H1 (cell line): ENCODE measurements around the gene MFSD2A. TPM values are rescaled to one million over a fixed set of nuclear protein-coding genes. Genes with fewer than 3 reads are reported as not detected.

Experiments
- CTCF ChIA-PET: fragments of 300-600 bp; sonication (Branson Sonifier 250); formaldehyde crosslinking; loops from one replicate; lab custom pipeline; 2021; ENCODE audit not compliant: partially characterized antibody; lab: Charles Lee
- POLR2A ChIA-PET: fragments of 300-600 bp; sonication (Branson Sonifier 250); formaldehyde crosslinking; loops from one replicate; lab custom pipeline; 2021; ENCODE audit warnings: inconsistent platforms; ENCODE audit not compliant: partially characterized antibody; lab: Charles Lee
- DNase-seq, 2 experiments: peaks; one replicate each; pipeline versions ENCODE4 v3.0.0 to v3.0.0-alpha.2; 2010 to 2022; ENCODE audit warnings: low spot score in 2 of 2, low read depth in 1 of 2, mixed read lengths in 1 of 2
- FAIRE-seq: peaks from 2 replicates; lab custom pipeline; 2011; peaks lifted over from hg19 to GRCh38; lab: Jason Lieb, UNC
- H2AFZ ChIP-seq: 2 replicates; pipeline ENCODE4 v1.8.1; 2012; ENCODE audit warnings: low read length, inconsistent platforms
- H2AK5ac ChIP-seq: 2 replicates; pipeline ENCODE4 v1.6.1; 2013; ENCODE audit warnings: low read depth, low read length
- H2BK120ac ChIP-seq: replicated peaks from 2 replicates; pipeline ENCODE3; 2013; ENCODE audit warnings: low read depth, low read length, inconsistent platforms
- H2BK12ac ChIP-seq: 2 replicates; pipeline ENCODE4 v1.6.1; 2013; ENCODE audit warnings: low read depth, low read length
- H2BK15ac ChIP-seq: 2 replicates; pipeline ENCODE4 v1.6.1; 2013; ENCODE audit warnings: low read length
- H2BK20ac ChIP-seq: 2 replicates; pipeline ENCODE4 v1.6.1; 2013; ENCODE audit warnings: low read length
- H2BK5ac ChIP-seq: 2 replicates; pipeline ENCODE4 v1.6.1; 2013; ENCODE audit warnings: low read depth, low read length
- H3K14ac ChIP-seq: 2 replicates; pipeline ENCODE4 v1.6.1; 2013; ENCODE audit warnings: inconsistent platforms; ENCODE audit not compliant: insufficient read length
- H3K18ac ChIP-seq: 2 replicates; pipeline ENCODE4 v1.6.1; 2013; ENCODE audit warnings: low read length; ENCODE audit errors: extremely low read depth
- H3K23ac ChIP-seq: 2 replicates; pipeline ENCODE4 v1.6.1; 2013; ENCODE audit warnings: inconsistent platforms; ENCODE audit not compliant: insufficient read length
- H3K23me2 ChIP-seq: 2 replicates; pipeline ENCODE4 v1.6.1; 2013; ENCODE audit warnings: low read depth, low read length
- H3K27ac ChIP-seq: 2 replicates; pipeline ENCODE4 v1.6.1; 2011; ENCODE audit warnings: low read depth, low read length, inconsistent platforms
- H3K27me3 ChIP-seq, 4 experiments: replicated peaks in 1 of 4; 1 replicate in 1 of 4; 2 replicates in 3 of 4; pipeline versions ENCODE4 v1.6.1 to v1.8.1; 2011 to 2013; ENCODE audit warnings: low read length in 3 of 4, mild to moderate bottlenecking in 3 of 4, inconsistent platforms in 2 of 4, mixed read lengths in 2 of 4, moderate library complexity in 1 of 4; ENCODE audit not compliant: control insufficient read depth in 3 of 4, insufficient read depth in 3 of 4; ENCODE audit errors: extremely low read depth in 1 of 4
- H3K36me3 ChIP-seq, 4 experiments: 2 replicates each; pipeline versions ENCODE4 v1.6.1 to v1.8.1; 2011 to 2013; ENCODE audit warnings: mild to moderate bottlenecking in 4 of 4, low read length in 3 of 4, moderate library complexity in 2 of 4, control low read depth in 1 of 4, inconsistent platforms in 1 of 4; ENCODE audit not compliant: insufficient read depth in 4 of 4, control insufficient read depth in 2 of 4
- H3K4ac ChIP-seq: replicated peaks from 2 replicates; pipeline ENCODE3; 2013; ENCODE audit warnings: low read length, low read depth, mixed read lengths, inconsistent platforms; ENCODE audit not compliant: insufficient read length
- H3K4me1 ChIP-seq, 4 experiments: replicated peaks in 1 of 4; 1 replicate in 1 of 4; 2 replicates in 3 of 4; pipeline versions ENCODE4 v1.6.1 to v1.8.1; 2011 to 2013; ENCODE audit warnings: low read length in 3 of 4, inconsistent platforms in 2 of 4, mixed read lengths in 1 of 4; ENCODE audit not compliant: insufficient read depth in 4 of 4, control insufficient read depth in 3 of 4
- H3K4me2 ChIP-seq, 2 experiments: 2 replicates each; pipeline versions ENCODE4 v1.6.1 to v1.8.1; 2011 to 2013; ENCODE audit warnings: low read depth in 2 of 2, low read length in 2 of 2, control low read depth in 1 of 2, inconsistent platforms in 1 of 2, mild to moderate bottlenecking in 1 of 2; ENCODE audit not compliant: insufficient read depth in 1 of 2
- H3K4me3 ChIP-seq, 4 experiments: fragments of 200-600, 300-600 bp in 1 of 4; sonication (generic), shearing (Covaris generic), sonication (Bioruptor Twin) in 1 of 4; 2 replicates each; pipeline versions ENCODE4 v1.5.1 to v1.8.1; 2011 to 2016; ENCODE audit warnings: low read length in 4 of 4, low read depth in 3 of 4, control low read depth in 2 of 4, inconsistent platforms in 2 of 4, mild to moderate bottlenecking in 2 of 4, mixed read lengths in 1 of 4, moderate library complexity in 1 of 4; ENCODE audit not compliant: insufficient read depth in 2 of 4; ENCODE audit errors: extremely low read depth in 1 of 4
- H3K56ac ChIP-seq: replicated peaks from 2 replicates; pipeline ENCODE3; 2013; ENCODE audit warnings: low read depth, mild to moderate bottlenecking, mixed read lengths, low read length, inconsistent platforms; ENCODE audit not compliant: insufficient read length
- H3K79me1 ChIP-seq: 2 replicates; pipeline ENCODE4 v1.6.1; 2013; ENCODE audit warnings: low read depth, low read length, control low read depth
- H3K79me2 ChIP-seq, 2 experiments: 2 replicates each; pipeline versions ENCODE4 v1.6.1 to v1.8.1; 2012 to 2013; ENCODE audit warnings: low read length in 2 of 2, mild to moderate bottlenecking in 2 of 2, inconsistent platforms in 1 of 2; ENCODE audit not compliant: insufficient read depth in 2 of 2, control insufficient read depth in 1 of 2
- H3K9ac ChIP-seq, 4 experiments: replicated peaks in 1 of 4; 1 replicate in 1 of 4; 2 replicates in 3 of 4; pipeline versions ENCODE4 v1.6.1 to v1.8.1; 2011 to 2013; ENCODE audit warnings: low read depth in 3 of 4, low read length in 3 of 4, control low read depth in 2 of 4, mild to moderate bottlenecking in 2 of 4, moderate library complexity in 2 of 4, inconsistent platforms in 1 of 4; ENCODE audit errors: extremely low read depth in 1 of 4
- H3K9me3 ChIP-seq, 2 experiments: 2 replicates each; pipeline versions ENCODE4 v1.6.1 to v1.8.1; 2012 to 2013; ENCODE audit warnings: mild to moderate bottlenecking in 2 of 2, moderate library complexity in 2 of 2, control low read depth in 1 of 2, inconsistent platforms in 1 of 2, low read depth in 1 of 2, low read length in 1 of 2, mixed read lengths in 1 of 2; ENCODE audit not compliant: insufficient read depth in 2 of 2
- H4K20me1 ChIP-seq, 2 experiments: replicated peaks in 1 of 2; 2 replicates each; pipeline versions ENCODE3 to v1.8.1; 2011 to 2013; ENCODE audit warnings: inconsistent platforms in 2 of 2, low read length in 2 of 2, mild to moderate bottlenecking in 1 of 2; ENCODE audit not compliant: insufficient read depth in 2 of 2, control insufficient read depth in 1 of 2
- H4K5ac ChIP-seq: 2 replicates; pipeline ENCODE4 v1.6.1; 2013; ENCODE audit warnings: low read length, low read depth, mixed read lengths, inconsistent platforms; ENCODE audit not compliant: insufficient read length
- H4K8ac ChIP-seq: 2 replicates; pipeline ENCODE4 v1.8.0; 2013; ENCODE audit warnings: mild to moderate bottlenecking, moderate library complexity, low read length, inconsistent platforms; ENCODE audit not compliant: insufficient read depth; ENCODE audit errors: extremely low read depth
- H4K91ac ChIP-seq: replicated peaks from 2 replicates; pipeline ENCODE3; 2013; ENCODE audit warnings: low read length, mixed read lengths, inconsistent platforms; ENCODE audit not compliant: insufficient read length
- BACH1 ChIP-seq: IDR thresholded peaks from 2 replicates; pipeline ENCODE4 v1.6.1; 2012; ENCODE audit warnings: low read length, improper control_type of control experiment
- CBX8 ChIP-seq: fragments of 300-800, 300-1000 bp; sonication (generic); IDR thresholded peaks from 2 replicates; pipeline ENCODE4 v1.7.1; 2016; ENCODE audit warnings: low read depth, low read length, borderline replicate concordance
- CTBP2 ChIP-seq: IDR thresholded peaks from 2 replicates; pipeline ENCODE4 v1.7.0; 2011; ENCODE audit warnings: borderline replicate concordance, mild to moderate bottlenecking, moderate library complexity, mixed read lengths, low read length; ENCODE audit not compliant: insufficient read depth, insufficient read length
- FOSL1 ChIP-seq: IDR thresholded peaks from 2 replicates; pipeline ENCODE4 v1.6.1; 2011; ENCODE audit warnings: mild to moderate bottlenecking, low read depth, low read length, moderate library complexity; ENCODE audit not compliant: insufficient read depth
- POLR2AphosphoS5 ChIP-seq: IDR thresholded peaks from 2 replicates; pipeline ENCODE4 v1.6.1; 2011; ENCODE audit warnings: low read depth, low read length
- RFX5 ChIP-seq: IDR thresholded peaks from 2 replicates; pipeline ENCODE4 v1.6.1; 2011; ENCODE audit warnings: low read depth, low read length, improper control_type of control experiment, borderline replicate concordance
- SIRT6 ChIP-seq: IDR thresholded peaks from one replicate; pipeline ENCODE4 v1.7.1; 2012; ENCODE audit warnings: low read length, inconsistent platforms
- TAF7 ChIP-seq: optimal IDR thresholded peaks from 2 replicates; pipeline ENCODE3; 2011; ENCODE audit warnings: low read depth, mild to moderate bottlenecking, inconsistent platforms, low read length, moderate library complexity, borderline replicate concordance
- TCF12 ChIP-seq: IDR thresholded peaks from 2 replicates; pipeline ENCODE4 v1.6.1; 2011; ENCODE audit warnings: low read depth, mild to moderate bottlenecking, low read length
- ZNF274 ChIP-seq: IDR thresholded peaks from 2 replicates; pipeline ENCODE4 v1.7.0; 2012; ENCODE audit warnings: low read length, borderline replicate concordance; ENCODE audit errors: extremely low read depth
- WGBS, 2 experiments: shearing (Covaris generic) in 1 of 2; methylation state at CpG; one replicate each; pipeline versions ENCODE4 v1.1.6 to v1.1.7; 2013 to 2015; ENCODE audit warnings: low lambda C conversion rate in 2 of 2, mixed read lengths in 2 of 2, inconsistent platforms in 1 of 2, low coverage in 1 of 2, missing lambda C conversion rate in 1 of 2; ENCODE audit not compliant: insufficient replicate concordance in 2 of 2, insufficient coverage in 1 of 2, insufficient read length in 1 of 2; ENCODE audit errors: extremely low coverage in 1 of 2, missing lambda C conversion rate in 1 of 2; 5-methylcytosine and 5-hydroxymethylcytosine counted together
- polyA plus RNA-seq, 7 experiments: library from polyadenylated mRNA; depleted of rRNA in 3 of 7; stranded (reverse) in 5 of 7; unstranded in 2 of 7; fragments of >200 nt in 5 of 7; fragments of 200-250 nt in 2 of 7; gene quantifications; 1 replicate in 5 of 7; 2 replicates in 1 of 7; 4 replicates in 1 of 7; pipeline versions ENCODE4 v1.2.1 to v1.2.3, GENCODE V29; 2011 to 2013; ENCODE audit warnings: missing spikeins in 2 of 7, mixed read lengths in 2 of 7
- total RNA-seq: library from RNA; stranded (reverse); fragmentation: NEBNext Ultra II Directional; extraction: Animal tissue kit (Norgen Biotek cat#: 25700); gene quantifications from 2 replicates; pipeline ENCODE4 v1.2.1, GENCODE V29; 2021
- TF ChIP-seq, protein P1 (sequence below): IDR thresholded peaks from 2 replicates; pipeline ENCODE4 v1.6.1; 2012; ENCODE audit warnings: inconsistent platforms

The MFSD2A gene
- total and polyA plus RNA-seq, 2 of the 8 experiments (the other 6 are each of a cell fraction or from before 2014, with no cell fraction given), result 18.3 to 25.9 TPM

DNA sequence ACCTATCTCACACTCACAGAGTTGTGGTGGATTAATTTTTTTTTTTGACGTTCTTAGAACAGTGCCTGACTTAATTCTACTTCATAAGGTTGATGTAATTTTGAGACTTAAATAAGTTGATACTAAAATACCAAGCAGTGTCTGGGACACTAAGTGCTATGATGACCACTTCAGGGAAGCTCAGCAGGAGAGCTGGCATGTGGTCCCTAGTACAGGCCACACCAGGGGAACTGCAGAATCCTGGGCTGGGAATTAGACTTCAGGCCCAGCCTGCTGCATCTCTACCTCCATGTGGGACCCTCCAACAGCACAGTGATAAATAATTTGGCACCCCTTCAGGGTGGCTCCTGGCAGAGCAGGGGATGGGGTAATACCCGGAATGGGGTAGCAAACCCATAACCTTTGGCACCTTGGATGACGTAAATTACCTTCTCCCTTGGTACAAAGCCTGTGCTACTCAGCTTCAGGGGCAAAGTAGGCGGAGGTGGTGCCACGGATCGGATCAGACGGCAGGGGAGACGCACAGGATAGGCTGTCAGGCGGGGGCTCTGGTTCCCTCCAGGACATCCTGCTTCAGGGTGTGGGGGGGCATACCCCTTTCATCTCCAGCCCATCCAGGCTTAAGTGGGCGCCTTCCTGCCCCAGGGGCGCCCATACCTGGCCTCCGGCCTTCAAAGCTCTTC lies 4.8 kb downstream of the MFSD2A start:
- H4K5ac ChIP-seq, result no peak overlapping the region
- no peak overlapping the region for H3K23ac ChIP-seq
- H4K91ac ChIP-seq, result no peak overlapping the region
- ChIA-PET POLR2A (interaction anchor here (1.1 to 2.9 kb wide), 2 partner anchors 11 to 57 kb away, joined by 3 to 7 read pairs; no protein-coding TSS in a partner anchor), CTCF (interaction anchor here (0.6 to 7.2 kb wide), 5 partner anchors 12 to 298 kb away, joined by 3 to 77 read pairs (median 17); no protein-coding TSS in a partner anchor)
- no peak overlapping the region for H2BK15ac ChIP-seq
- H3K9me3 ChIP-seq, result no peaks in the 10 kb centered on the region
- H4K20me1 ChIP-seq, result peaks cover under 1 to 12% of the 10 kb centered on the region in 2 experiments
- no peak overlapping the region for H3K18ac ChIP-seq
- FAIRE-seq (no peak), DNase-seq (no peak)
- H3K4me3 ChIP-seq, result no peak overlapping the region
- 92% methylated on average over 9 of the region's 12 CpGs; no CpG with 5 or more reads in 1 of the 2 experiments for WGBS, 2 experiments
- H4K8ac ChIP-seq, result no peak overlapping the region; the same call in 1 of the 2 replicates
- no peak overlapping the region for H3K9ac ChIP-seq
- no peak overlapping the region for H2BK20ac ChIP-seq
- no peaks in the 10 kb centered on the region; a peak in 1 of 7 replicates for H3K27me3 ChIP-seq
- no peak overlapping the region for H2AFZ ChIP-seq
- H3K4me1 ChIP-seq, result peaks cover 0 to 7% (median 5%) of the 10 kb centered on the region in 4 experiments; a peak in 6 of 7 replicates
- H2BK5ac ChIP-seq, result no peak overlapping the region
- H3K23me2 ChIP-seq, result peaks cover 18% of the 10 kb centered on the region; the same call in 1 of the 2 replicates
- H3K27ac ChIP-seq, result no peak overlapping the region
- no peak overlapping the region for H3K14ac ChIP-seq
- H3K36me3 ChIP-seq, result peaks cover 4 to 27% (median 20%) of the 10 kb centered on the region in 4 experiments; a peak in 6 of 8 replicates
- H3K4ac ChIP-seq, result no peak overlapping the region
- H2BK12ac ChIP-seq, result no peak overlapping the region
- no peaks in the 10 kb centered on the region; the same call in 1 of the 2 replicates for H3K79me1 ChIP-seq
- H2AK5ac ChIP-seq, result no peak overlapping the region
- no peak overlapping the region for H2BK120ac ChIP-seq
- H3K79me2 ChIP-seq, result peaks cover 0 to 15% of the 10 kb centered on the region in 2 experiments; a peak in 2 of 4 replicates
- H3K56ac ChIP-seq, result no peak overlapping the region
- no peak overlapping the region for H3K4me2 ChIP-seq
- TF ChIP-seq FOSL1 (no peak), BACH1 (no peak), CBX8 (no peak), TAF7 (no peak), CTBP2 (no peak), SIRT6 (no peak), TCF12 (no peak), POLR2AphosphoS5 (no peak), RFX5 (no peak), ZNF274 (no peak)
- TF ChIP-seq, protein P1, sequence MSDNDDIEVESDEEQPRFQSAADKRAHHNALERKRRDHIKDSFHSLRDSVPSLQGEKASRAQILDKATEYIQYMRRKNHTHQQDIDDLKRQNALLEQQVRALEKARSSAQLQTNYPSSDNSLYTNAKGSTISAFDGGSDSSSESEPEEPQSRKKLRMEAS, result no peak
